GM12891 (cell line): Measurements from ENCODE around the gene DNM1.

Source experiments
- POLR2A ChIP-seq: IDR thresholded peaks from 2 replicates; pipeline ENCODE4 v1.6.1; 2011; ENCODE audit warnings: low read depth, low read length, control low read depth
- POLR2AphosphoS5 ChIP-seq: IDR thresholded peaks from 2 replicates; pipeline ENCODE4 v1.6.1; 2011; ENCODE audit warnings: low read depth, low read length, control low read depth
- POU2F2 ChIP-seq: IDR thresholded peaks from 2 replicates; pipeline ENCODE4 v1.6.1; 2011; ENCODE audit warnings: low read depth, mild to moderate bottlenecking, control low read depth, low read length, moderate library complexity
- TAF1 ChIP-seq: IDR thresholded peaks from 2 replicates; pipeline ENCODE4 v1.6.1; 2011; ENCODE audit warnings: low read depth, low read length, control low read depth

DNA sequence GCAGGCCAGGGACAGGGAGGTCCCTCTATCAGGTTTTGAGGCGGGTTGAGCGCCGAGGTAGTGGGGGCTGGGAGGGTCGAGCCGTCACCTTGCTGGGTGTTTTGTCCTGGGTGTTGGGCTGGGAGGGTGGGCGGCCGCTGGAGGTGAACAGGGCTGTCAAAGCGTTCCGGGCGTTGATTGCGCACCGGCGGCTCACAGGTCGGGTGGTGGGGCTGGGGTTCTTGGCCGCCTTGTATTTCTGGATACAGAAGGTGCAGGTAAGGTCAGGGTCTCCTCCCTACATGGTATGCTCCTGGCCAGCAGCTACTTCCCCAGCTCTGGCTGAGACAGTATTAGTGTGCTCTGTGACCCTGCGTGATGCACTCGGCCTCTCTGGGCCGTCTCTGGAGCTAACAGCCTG lies 37.0 kb upstream of the DNM1 start:
- TF ChIP-seq TAF1 (no peak), POLR2A (no peak), POLR2AphosphoS5 (no peak), POU2F2 (no peak)
